AG04450 (cell line): Measurements from ENCODE around the gene IGF2R. TPM values are rescaled to one million over a fixed set of nuclear protein-coding genes. Genes with fewer than 3 reads are reported as not detected.

ENCODE experiments used
- CTCF ChIA-PET: fragments of 300-600, 350-600 bp; formaldehyde crosslinking; extraction: SDS; loops from one replicate; lab custom pipeline; 2022; ENCODE audit warnings: antibody characterized with exemption, inconsistent platforms; lab: Charles Lee
- POLR2A ChIA-PET: fragments of 350-600 bp; formaldehyde crosslinking; extraction: SDS; loops from one replicate; lab custom pipeline; 2021; ENCODE audit warnings: antibody characterized with exemption, inconsistent platforms; lab: Yijun Ruan, JAX
- DNase-seq: peaks from one replicate; pipeline ENCODE4 v3.0.0-alpha.2; 2011; ENCODE audit warnings: low read depth, low spot score
- H3K27ac ChIP-seq: one replicate; pipeline ENCODE4 v1.5.1; 2012; ENCODE audit warnings: low read depth, low read length, control low read depth
- H3K27me3 ChIP-seq: one replicate; pipeline ENCODE4 v1.6.0; 2012; ENCODE audit warnings: low read length; ENCODE audit not compliant: control insufficient read depth, insufficient read depth
- H3K4me3 ChIP-seq: 2 replicates; pipeline ENCODE4 v1.5.1; 2011; ENCODE audit warnings: mild to moderate bottlenecking, low read depth, low read length, control low read depth
- H3K9me3 ChIP-seq: 2 replicates; pipeline ENCODE4 v1.5.1; 2012; ENCODE audit warnings: low read length; ENCODE audit not compliant: control insufficient read depth, insufficient read depth
- CTCF ChIP-seq: IDR thresholded peaks from 2 replicates; pipeline ENCODE4 v1.5.1; 2011; ENCODE audit warnings: low read depth, low read length, control low read depth, inconsistent platforms
- polyA plus RNA-seq: library from polyadenylated mRNA; depleted of rRNA; stranded (reverse); fragments of >200 nt; gene quantifications from 2 replicates; pipeline ENCODE4 v1.2.3, GENCODE V29; 2011

The IGF2R gene
- polyA plus RNA-seq, 1 experiment: 40.9 TPM

GRCh38 chr6:160022101-160022500 lies 53.2 kb downstream of the IGF2R start:
- no peak for DNase-seq
- ChIA-PET CTCF (no interaction called here), POLR2A (no interaction called here)
- no peak for TF ChIP-seq CTCF
- H3K4me3 ChIP-seq: no peak overlapping the region
- no peaks in the 10 kb centered on the region for H3K9me3 ChIP-seq
- no peak overlapping the region for H3K27ac ChIP-seq
- H3K27me3 ChIP-seq: no peaks in the 10 kb centered on the region

GRCh38 chr6:160022793-160023192 lies 53.9 kb downstream of the IGF2R start:
- Histone ChIP-seq H3K4me3 (no peak overlapping the region), H3K27ac (no peak overlapping the region), H3K27me3 (no peaks in the 10 kb centered on the region), H3K9me3 (no peaks in the 10 kb centered on the region)
- CTCF ChIA-PET: no interaction called here
- DNase-seq: no peak
- no peak for TF ChIP-seq CTCF
- POLR2A ChIA-PET: no interaction called here

- no peak for DNase-seq
- Histone ChIP-seq H3K27ac (no peak overlapping the region), H3K9me3 (no peaks in the 10 kb centered on the region), H3K4me3 (no peak overlapping the region), H3K27me3 (no peaks in the 10 kb centered on the region)
- no peak for TF ChIP-seq CTCF
- ChIA-PET CTCF (no interaction called here), POLR2A (no interaction called here)
Observed at GRCh38 chr6:160024152-160024551, 55.3 kb downstream of the IGF2R start.

GRCh38 chr6:160027076-160027475 lies 58.2 kb downstream of the IGF2R start:
- ChIA-PET POLR2A (no interaction called here), CTCF (no interaction called here)
- Histone ChIP-seq H3K27me3 (no peaks in the 10 kb centered on the region), H3K9me3 (no peaks in the 10 kb centered on the region), H3K27ac (no peak overlapping the region), H3K4me3 (no peak overlapping the region)
- no peak for TF ChIP-seq CTCF
- no peak for DNase-seq

- ChIA-PET CTCF (interaction anchor here (1.0 kb wide), 1 partner anchor 61 kb away, joined by 3 read pairs; no protein-coding TSS in a partner anchor), POLR2A (no interaction called here)
- Histone ChIP-seq H3K4me3 (no peak overlapping the region), H3K27ac (no peak overlapping the region), H3K9me3 (no peaks in the 10 kb centered on the region), H3K27me3 (no peaks in the 10 kb centered on the region)
- TF ChIP-seq CTCF: no peak
- DNase-seq: no peak
Observed at GRCh38 chr6:160027931-160028330, 59.0 kb downstream of the IGF2R start.
